ENCODE results near the gene PPM1L. TPM values are rescaled to one million over a fixed set of nuclear protein-coding genes. Genes with fewer than 3 reads are reported as not detected.

The PPM1L gene
- total RNA-seq, 2 donors from 2014 or later, result 23.8 to 47.4 TPM

GRCh38 chr3:160747422-160747821 lies 8.6 kb upstream of the PPM1L start:
- no peaks in the 10 kb centered on the region for H3K36me3 ChIP-seq
- H3K9me3 ChIP-seq, result no peaks in the 10 kb centered on the region
- no peak overlapping the region for H3K4me3 ChIP-seq
- DNase-seq (ENCODE audit: low spot score), result no peak
- peaks cover 0 to 19% of the 10 kb centered on the region in 2 donors for H3K4me1 ChIP-seq
- H3K27me3 ChIP-seq, result no peaks in the 10 kb centered on the region
- H3K27ac ChIP-seq, result no peak overlapping the region
- TF ChIP-seq, protein P1, sequence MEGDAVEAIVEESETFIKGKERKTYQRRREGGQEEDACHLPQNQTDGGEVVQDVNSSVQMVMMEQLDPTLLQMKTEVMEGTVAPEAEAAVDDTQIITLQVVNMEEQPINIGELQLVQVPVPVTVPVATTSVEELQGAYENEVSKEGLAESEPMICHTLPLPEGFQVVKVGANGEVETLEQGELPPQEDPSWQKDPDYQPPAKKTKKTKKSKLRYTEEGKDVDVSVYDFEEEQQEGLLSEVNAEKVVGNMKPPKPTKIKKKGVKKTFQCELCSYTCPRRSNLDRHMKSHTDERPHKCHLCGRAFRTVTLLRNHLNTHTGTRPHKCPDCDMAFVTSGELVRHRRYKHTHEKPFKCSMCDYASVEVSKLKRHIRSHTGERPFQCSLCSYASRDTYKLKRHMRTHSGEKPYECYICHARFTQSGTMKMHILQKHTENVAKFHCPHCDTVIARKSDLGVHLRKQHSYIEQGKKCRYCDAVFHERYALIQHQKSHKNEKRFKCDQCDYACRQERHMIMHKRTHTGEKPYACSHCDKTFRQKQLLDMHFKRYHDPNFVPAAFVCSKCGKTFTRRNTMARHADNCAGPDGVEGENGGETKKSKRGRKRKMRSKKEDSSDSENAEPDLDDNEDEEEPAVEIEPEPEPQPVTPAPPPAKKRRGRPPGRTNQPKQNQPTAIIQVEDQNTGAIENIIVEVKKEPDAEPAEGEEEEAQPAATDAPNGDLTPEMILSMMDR (IDR thresholded peaks at IDR 0.05), result no peak

DNA sequence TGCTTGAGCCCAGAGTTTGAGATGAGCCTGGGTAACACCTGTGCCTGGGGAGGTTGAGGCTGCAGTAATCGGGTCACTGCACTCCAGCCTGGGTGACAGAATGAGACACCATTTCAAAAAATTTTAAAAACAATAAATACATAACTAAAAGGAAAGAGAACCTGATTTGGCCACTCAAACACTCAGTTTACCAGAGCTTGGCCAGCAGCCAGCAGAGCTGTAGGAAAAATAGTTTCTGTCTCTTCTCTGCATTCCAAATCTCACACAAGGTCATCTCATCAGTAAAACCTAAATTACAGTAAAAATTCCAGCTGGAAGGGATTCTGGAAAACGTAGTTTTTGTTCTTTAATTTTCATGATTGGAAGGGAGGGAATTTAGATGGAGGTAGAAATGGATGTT lies 7.8 kb upstream of the PPM1L start:
- TF ChIP-seq, protein P1 (IDR thresholded peaks at IDR 0.05), result no peak
- Histone ChIP-seq H3K4me1 (peaks cover 0 to 19% of the 10 kb centered on the region in 2 donors), H3K27me3 (no peaks in the 10 kb centered on the region), H3K9me3 (no peaks in the 10 kb centered on the region), H3K4me3 (no peak overlapping the region), H3K27ac (no peak overlapping the region), H3K36me3 (no peaks in the 10 kb centered on the region)
- DNase-seq (ENCODE audit: low spot score), result no peak

DNA sequence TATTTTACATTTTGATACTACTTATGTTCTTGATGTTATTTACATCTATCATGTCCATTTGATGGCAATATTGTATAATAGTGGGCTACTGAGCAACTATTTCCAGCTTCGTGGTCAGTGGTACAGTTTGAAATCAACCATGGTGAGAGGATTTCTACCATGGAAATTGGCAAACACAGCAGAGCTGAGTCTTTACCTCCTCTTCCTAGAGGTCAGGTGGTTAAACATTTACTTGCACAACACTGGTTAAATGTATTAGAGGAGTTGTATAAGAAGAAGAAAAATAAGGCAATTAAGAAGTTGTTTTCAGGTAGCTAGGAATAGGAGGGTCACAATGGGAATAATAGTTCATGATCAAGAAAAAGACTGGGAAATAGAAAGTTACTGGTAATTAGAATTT lies 7.2 kb upstream of the PPM1L start:
- H3K9me3 ChIP-seq, result no peaks in the 10 kb centered on the region
- H3K27ac ChIP-seq, result no peak overlapping the region
- H3K4me1 ChIP-seq, result peaks cover 0 to 23% of the 10 kb centered on the region in 2 donors
- H3K36me3 ChIP-seq, result no peaks in the 10 kb centered on the region
- H3K27me3 ChIP-seq, result no peaks in the 10 kb centered on the region
- DNase-seq (ENCODE audit: low spot score), result no peak
- TF ChIP-seq, protein P1 (IDR thresholded peaks at IDR 0.05), result no peak
- no peak overlapping the region for H3K4me3 ChIP-seq

DNA sequence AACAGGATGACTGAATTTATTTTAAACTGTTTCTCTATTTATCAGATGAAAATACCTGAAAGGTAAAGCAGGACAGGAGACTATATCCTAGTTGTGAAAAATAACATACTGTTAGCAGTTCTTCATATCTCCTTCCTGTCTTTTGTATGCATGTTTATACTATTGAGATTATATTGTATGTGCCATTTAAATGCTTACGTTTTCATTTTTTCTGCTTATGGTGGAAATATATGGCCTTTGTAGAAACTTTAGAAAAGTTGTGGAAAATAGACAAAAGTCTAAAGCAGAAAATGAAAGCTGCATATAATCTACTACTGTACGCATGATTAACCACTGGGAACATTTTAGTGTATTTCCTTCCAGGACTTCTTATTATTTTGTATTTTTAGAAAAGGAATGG lies 2.1 kb upstream of the PPM1L start:
- peaks cover 0 to 25% of the 10 kb centered on the region in 2 donors for H3K4me1 ChIP-seq

DNA sequence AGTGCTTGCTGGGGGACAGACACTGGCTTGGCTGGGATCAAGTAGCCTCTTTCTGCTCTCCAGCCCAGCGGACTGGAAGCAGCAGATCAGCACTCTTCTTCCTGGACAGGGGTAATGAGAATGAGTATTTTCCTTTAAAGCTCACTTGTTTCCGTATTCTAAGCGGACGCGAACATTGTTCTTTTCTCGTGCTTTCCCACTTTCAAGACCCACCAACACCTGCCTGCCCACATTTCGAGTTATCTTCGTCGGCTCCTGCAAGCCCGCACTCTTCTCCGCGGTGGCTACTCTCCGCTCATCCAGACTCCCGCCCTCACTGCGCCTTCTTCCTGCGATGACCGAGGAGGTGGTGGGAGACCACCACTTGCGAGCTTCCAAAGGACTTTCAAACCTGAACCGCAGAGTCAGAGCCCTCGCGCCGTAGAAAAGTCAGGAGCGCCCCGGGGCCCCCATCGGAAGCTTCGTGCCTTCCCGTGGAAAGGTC lies 1.6 kb upstream of the PPM1L start:
- no peaks in the 10 kb centered on the region for H3K9me3 ChIP-seq
- H3K36me3 ChIP-seq, result no peaks in the 10 kb centered on the region
- H3K27ac ChIP-seq, result peak overlapping the region; percentile 95 to 97
- DNase-seq (ENCODE audit: low spot score), result peak; percentile 63
- H3K4me3 ChIP-seq, result peak overlapping the region; percentile 72 to 95
- TF ChIP-seq, protein P1 (IDR thresholded peaks at IDR 0.05), result no peak
- H3K4me1 ChIP-seq, result peaks cover 0 to 25% of the 10 kb centered on the region in 2 donors
- H3K27me3 ChIP-seq, result no peaks in the 10 kb centered on the region

More for the DNA sequence above, 2.1 kb upstream of the PPM1L start:
- H3K27ac ChIP-seq, result peak overlapping the region; percentile 95 to 97
- H3K36me3 ChIP-seq, result no peaks in the 10 kb centered on the region
- no peak for DNase-seq (ENCODE audit: low spot score)
- peak overlapping the region; percentile 72 to 95 for H3K4me3 ChIP-seq
- no peaks in the 10 kb centered on the region for H3K9me3 ChIP-seq
- TF ChIP-seq, protein P1 (IDR thresholded peaks at IDR 0.05), result no peak
- no peaks in the 10 kb centered on the region for H3K27me3 ChIP-seq

All from right atrium auricular region (tissue), 2 donors.